Lower lobe of right lung (tissue), 2 donors: ENCODE results near the gene CNTROB. TPM values are rescaled to one million over a fixed set of nuclear protein-coding genes. Genes with fewer than 3 reads are reported as not detected.
A peak's percentile ranks its signal among the peaks of the same experiment; 100 is the strongest.

Experiments
- ATAC-seq, 2 donors: fragments of 200-7000 bp; cut with Tn5 transposase; one replicate each; pipeline ENCODE4 v1.9.1; 2020 to 2022; ENCODE audit warnings: mild to moderate bottlenecking in 2 of 2, moderate library complexity in 2 of 2
- DNase-seq: peaks from one replicate; pipeline ENCODE4 v3.0.0-alpha.2; 2020
- H3K27ac ChIP-seq: fragments of 200-600 bp; one replicate; pipeline ENCODE4 v1.8.0; 2022
- H3K27me3 ChIP-seq: fragments of 200-600 bp; one replicate; pipeline ENCODE4 v1.8.0; 2022; ENCODE audit warnings: low read depth
- H3K36me3 ChIP-seq: fragments of 200-600 bp; one replicate; pipeline ENCODE4 v1.8.0; 2022; ENCODE audit warnings: mild to moderate bottlenecking
- H3K4me1 ChIP-seq: fragments of 200-600 bp; one replicate; pipeline ENCODE4 v1.8.0; 2022
- H3K4me3 ChIP-seq: fragments of 200-600 bp; one replicate; pipeline ENCODE4 v1.8.0; 2022; ENCODE audit warnings: mild to moderate bottlenecking
- H3K9me3 ChIP-seq: fragments of 200-600 bp; one replicate; pipeline ENCODE4 v1.8.0; 2022
- CTCF ChIP-seq: fragments of 200-600 bp; IDR thresholded peaks from one replicate; pipeline ENCODE4 v1.8.0; 2022; ENCODE audit warnings: antibody characterized with exemption, mild to moderate bottlenecking
- intact Hi-C: fragments of 100-400 bp; cut with DNase I; formaldehyde crosslinking; loops from one replicate; pipeline ENCODE4 v1.11.0; 2022
- total RNA-seq: library from RNA; stranded (reverse); fragmentation: NEBNext Ultra II Directional; extraction: Animal tissue kit (Norgen Biotek cat#: 25700); gene quantifications from one replicate; pipeline ENCODE4 v1.2.1, GENCODE V29; 2021
- donor health status: DM: no; HTN: yes; CAD: no; lungs with severe emphysema.

The CNTROB gene
- total RNA-seq, 1 donor from 2014 or later = 56.2 TPM

- ATAC-seq = no peak
- Histone ChIP-seq H3K9me3 (no peaks in the 10 kb centered on the region), H3K27ac (peak overlapping the region; percentile 97), H3K4me3 (peak overlapping the region; percentile 73), H3K4me1 (peaks cover 33% of the 10 kb centered on the region), H3K27me3 (no peaks in the 10 kb centered on the region), H3K36me3 (peaks cover 11% of the 10 kb centered on the region)
- intact Hi-C loops = no loop called here
- no peak for TF ChIP-seq CTCF
- DNase-seq = no peak
Measured at GRCh38 chr17:7916385-7916682, 15.7 kb upstream of the CNTROB start.

- intact Hi-C loops = no loop called here
- TF ChIP-seq CTCF = no peak
- peak in 1 of 2 donors; percentile 20 for ATAC-seq
Measured at GRCh38 chr17:7916808-7917207, 15.2 kb upstream of the CNTROB start.

GRCh38 chr17:7922269-7922844 is 9.6 kb upstream of the CNTROB start:
- H3K36me3 ChIP-seq = no peaks in the 10 kb centered on the region
- intact Hi-C loops = no loop called here
- DNase-seq = no peak
- H3K27ac ChIP-seq = peak overlapping the region; percentile 82
- no peaks in the 10 kb centered on the region for H3K27me3 ChIP-seq
- H3K9me3 ChIP-seq = no peaks in the 10 kb centered on the region
- H3K4me3 ChIP-seq = peak overlapping the region; percentile 62
- H3K4me1 ChIP-seq = peaks cover 12% of the 10 kb centered on the region
- TF ChIP-seq CTCF = no peak
- ATAC-seq = peak in 1 of 2 donors; percentile 30

More at GRCh38 chr17:7916808-7917207, 15.2 kb upstream of the CNTROB start:
- no peaks in the 10 kb centered on the region for H3K9me3 ChIP-seq
- H3K36me3 ChIP-seq = peaks cover 6% of the 10 kb centered on the region
- no peaks in the 10 kb centered on the region for H3K27me3 ChIP-seq
- H3K4me3 ChIP-seq = peak overlapping the region; percentile 73
- H3K4me1 ChIP-seq = peaks cover 33% of the 10 kb centered on the region
- DNase-seq = no peak
- H3K27ac ChIP-seq = peak overlapping the region; percentile 97

GRCh38 chr17:7922845-7923628 is 9.0 kb upstream of the CNTROB start:
- H3K27ac ChIP-seq = peak overlapping the region; percentile 82
- peak overlapping the region; percentile 62 for H3K4me3 ChIP-seq
- no peak for TF ChIP-seq CTCF
- H3K9me3 ChIP-seq = no peaks in the 10 kb centered on the region
- H3K27me3 ChIP-seq = no peaks in the 10 kb centered on the region
- H3K36me3 ChIP-seq = no peaks in the 10 kb centered on the region
- peak; percentile 90 for DNase-seq
- intact Hi-C loops = no loop called here
- H3K4me1 ChIP-seq = peaks cover 12% of the 10 kb centered on the region
- ATAC-seq = peak; percentile 95 to 96

GRCh38 chr17:7927596-7927995 is 4.4 kb upstream of the CNTROB start:
- H3K4me3 ChIP-seq = no peak overlapping the region
- intact Hi-C loops = no loop called here
- no peak overlapping the region for H3K27ac ChIP-seq
- no peak for ATAC-seq
- no peaks in the 10 kb centered on the region for H3K9me3 ChIP-seq
- H3K27me3 ChIP-seq = no peaks in the 10 kb centered on the region
- no peaks in the 10 kb centered on the region for H3K36me3 ChIP-seq
- DNase-seq = no peak
- TF ChIP-seq CTCF = no peak
- H3K4me1 ChIP-seq = peaks cover 18% of the 10 kb centered on the region
